K562 (cell line): ENCODE measurements around the gene PATJ. TPM values are rescaled to one million over a fixed set of nuclear protein-coding genes. Genes with fewer than 3 reads are reported as not detected.

Experiments used
- ATAC-seq: fragments of 200-7000 bp; cut with Tn5 transposase; 3 replicates; pipeline ENCODE4 v1.9.1; 2020; ENCODE audit warnings: moderate library complexity
- BruUV-seq: library from RNA; stranded (reverse); fragments of 400-500 nt; replicated peaks from 2 replicates; lab custom pipeline; 2021; lab: Mats Ljungman, UMichigan
- CTCF ChIA-PET: fragments of 300-600 bp; formaldehyde crosslinking; extraction: SDS; loops from one replicate; lab custom pipeline; 2021; ENCODE audit warnings: low intra/inter-chr PET ratio; lab: Yijun Ruan, JAX
- POLR2A ChIA-PET: fragments of 300-600, 350-650 bp; sonication (Branson Sonifier 250); formaldehyde crosslinking; extraction: SDS; loops from one replicate; lab custom pipeline; 2021; ENCODE audit warnings: antibody characterized with exemption, inconsistent platforms; lab: Yijun Ruan, JAX
- DNase-seq, 4 experiments: peaks; one replicate each; pipeline versions ENCODE4 v3.0.0 to v3.0.0-alpha.2; 2011 to 2018; ENCODE audit warnings: low spot score in 3 of 4, mixed read lengths in 3 of 4; ENCODE audit errors: extremely low read depth in 1 of 4
- FAIRE-seq: peaks from 2 replicates; lab custom pipeline; 2011; peaks lifted over from hg19 to GRCh38; lab: Jason Lieb, UNC
- H2AFZ ChIP-seq: 2 replicates; pipeline ENCODE4 v1.6.0; 2011; ENCODE audit warnings: low read depth, low read length, control low read depth, inconsistent platforms
- H3K27ac ChIP-seq: fragments of 200-600 bp; 3 replicates; pipeline ENCODE4 v1.8.0; 2011; ENCODE audit warnings: low read depth, mild to moderate bottlenecking, control low read depth, inconsistent platforms, low read length, moderate library complexity, mixed read lengths; ENCODE audit errors: extremely low read depth
- H3K27me3 ChIP-seq, 2 experiments: fragments of 300-600 bp in 1 of 2; 2 replicates in 1 of 2; 3 replicates in 1 of 2; pipeline versions ENCODE4 v1.6.0 to v1.8.0; 2011; ENCODE audit warnings: inconsistent platforms in 2 of 2, low read length in 2 of 2, mild to moderate bottlenecking in 1 of 2, mixed read lengths in 1 of 2, moderate library complexity in 1 of 2; ENCODE audit not compliant: control insufficient read depth in 2 of 2, insufficient read depth in 2 of 2
- H3K36me3 ChIP-seq: fragments of 300-600 bp; 3 replicates; pipeline ENCODE4 v1.8.0; 2011; ENCODE audit warnings: mild to moderate bottlenecking, low read length, inconsistent platforms; ENCODE audit not compliant: control insufficient read depth, insufficient read depth
- H3K4me1 ChIP-seq, 2 experiments: fragments of 200-600 bp in 1 of 2; replicated peaks in 1 of 2; 2 replicates in 1 of 2; 3 replicates in 1 of 2; pipeline versions ENCODE4 v1.5.1 to v1.8.0; 2011; ENCODE audit warnings: inconsistent platforms in 2 of 2, low read length in 2 of 2, mild to moderate bottlenecking in 1 of 2, mixed read lengths in 1 of 2, moderate library complexity in 1 of 2; ENCODE audit not compliant: control insufficient read depth in 2 of 2, insufficient read depth in 2 of 2
- H3K4me2 ChIP-seq: 2 replicates; pipeline ENCODE4 v1.6.1; 2011; ENCODE audit warnings: low read length, control low read depth, inconsistent platforms, mixed read lengths; ENCODE audit not compliant: insufficient read depth
- H3K4me3 ChIP-seq: fragments of 200-600 bp; sonication (generic), shearing (Covaris generic); 2 replicates; pipeline ENCODE4 v1.5.1; 2016; ENCODE audit warnings: control low read depth, inconsistent platforms
- H3K79me2 ChIP-seq: fragments of 200-600 bp; 3 replicates; pipeline ENCODE4 v1.8.0; 2011; ENCODE audit warnings: low read length, inconsistent platforms; ENCODE audit not compliant: control insufficient read depth, insufficient read depth
- H3K9ac ChIP-seq, 2 experiments: 2 replicates each; pipeline versions ENCODE4 v1.6.0 to v1.6.1; 2011; ENCODE audit warnings: low read depth in 2 of 2, low read length in 2 of 2, control low read depth in 1 of 2, inconsistent platforms in 1 of 2, mild to moderate bottlenecking in 1 of 2, mixed read lengths in 1 of 2; ENCODE audit not compliant: insufficient read depth in 1 of 2
- H3K9me1 ChIP-seq: one replicate; pipeline ENCODE4 v1.6.0; 2011; ENCODE audit warnings: inconsistent platforms, mild to moderate bottlenecking, low read length, moderate library complexity; ENCODE audit not compliant: control insufficient read depth, insufficient read depth
- H3K9me3 ChIP-seq: replicated peaks from 2 replicates; pipeline ENCODE4 v1.5.1; 2011; ENCODE audit warnings: low read depth, low read length, inconsistent platforms; ENCODE audit not compliant: control insufficient read depth, insufficient read depth
- H4K20me1 ChIP-seq: replicated peaks from 2 replicates; pipeline ENCODE4 v1.6.1; 2011; ENCODE audit warnings: low read length, inconsistent platforms, mixed read lengths; ENCODE audit not compliant: control insufficient read depth, insufficient read depth
- CC2D1A ChIP-seq: fragments of 450-650 bp; IDR thresholded peaks from 2 replicates; pipeline ENCODE4 v1.6.1; 2017; ENCODE audit warnings: mild to moderate bottlenecking
- GTF2E2 ChIP-seq: fragments of 200-800 bp; sonication (Bioruptor generic); IDR thresholded peaks from 2 replicates; pipeline ENCODE4 v1.6.1; 2016; ENCODE audit warnings: missing genetic modification characterization, missing compliant biosample characterization
- NCOA2 ChIP-seq, 2 experiments: fragments of 450-650 bp; IDR thresholded peaks; 2 replicates each; pipeline ENCODE4 v1.6.1; 2018; ENCODE audit warnings: mild to moderate bottlenecking in 2 of 2, moderate library complexity in 1 of 2; ENCODE audit not compliant: partially characterized antibody in 2 of 2
- POLR3A ChIP-seq: IDR thresholded peaks from 2 replicates; pipeline ENCODE4 v1.6.1; 2011; ENCODE audit warnings: borderline replicate concordance, mild to moderate bottlenecking, moderate library complexity; ENCODE audit not compliant: insufficient read length, insufficient read depth; ENCODE audit errors: extremely low read depth
- PYGO2 ChIP-seq: fragments of 450-650 bp; IDR thresholded peaks from 2 replicates; pipeline ENCODE4 v1.6.1; 2016; ENCODE audit warnings: mild to moderate bottlenecking, missing genetic modification characterization, moderate library complexity, missing compliant biosample characterization
- SREBF1 ChIP-seq: fragments of 150-350 bp; IDR thresholded peaks from 2 replicates; pipeline ENCODE4 v1.6.1; 2014; ENCODE audit warnings: antibody characterized with exemption, low read depth, low read length, borderline replicate concordance
- STAT6 ChIP-seq: sonication (generic); formaldehyde crosslinking; IDR thresholded peaks from 2 replicates; pipeline ENCODE4 v1.8.1; 2023; ENCODE audit warnings: mild to moderate bottlenecking, missing genetic modification reagents
- ZFP30 ChIP-seq: fragments of 250-450 bp; sonication (Bioruptor Pico); IDR thresholded peaks from 2 replicates; pipeline ENCODE4 v1.8.0; 2022; ENCODE audit warnings: moderate library complexity, mild to moderate bottlenecking, inconsistent platforms, borderline replicate concordance
- ZNF23 ChIP-seq: fragments of 250-450 bp; sonication (Bioruptor Pico); IDR thresholded peaks from 2 replicates; pipeline ENCODE4 v1.4.0; 2020; ENCODE audit warnings: mild to moderate bottlenecking
- ZNF232 ChIP-seq: sonication (generic); formaldehyde crosslinking; IDR thresholded peaks from 2 replicates; pipeline ENCODE4 v1.8.0; 2022; ENCODE audit warnings: mild to moderate bottlenecking, missing genetic modification reagents
- ZNF583 ChIP-seq: fragments of 250-450 bp; sonication (Bioruptor Pico); IDR thresholded peaks from 2 replicates; pipeline ENCODE4 v1.4.0; 2020
- WGBS: fragments of 100-300 bp; shearing (Covaris generic); methylation state at CpG from one replicate; pipeline ENCODE4 v1.1.6; 2016; ENCODE audit warnings: low coverage, mixed read lengths; ENCODE audit not compliant: insufficient coverage; ENCODE audit errors: missing lambda C conversion rate; 5-methylcytosine and 5-hydroxymethylcytosine counted together
- in situ Hi-C: fragments of 300-500 bp; cut with MboI; formaldehyde crosslinking; loops from 4 replicates; pipeline ENCODE4 v1.15.0; 2018; ENCODE audit warnings: inconsistent platforms, mixed read lengths
- intact Hi-C: fragments of 100-400 bp; cut with micrococcal nuclease; formaldehyde crosslinking; loops from 2 replicates; pipeline ENCODE4 v1.14.2; 2022
- polyA plus RNA-seq, 8 experiments: library from polyadenylated mRNA; depleted of rRNA in 4 of 8; stranded (reverse) in 5 of 8; unstranded in 3 of 8; fragments of >200 nt; fragmentation: Nextera tagmentation in 2 of 8; fragmentation: Illumina TruSeq in 1 of 8; extraction: Ambion mirVana in 2 of 8; extraction: Trizol in 1 of 8; gene quantifications; 2 replicates each; pipeline versions ENCODE4 v1.2.1 to v1.2.3, GENCODE V29; 2011 to 2014; ENCODE audit warnings: inconsistent platforms in 1 of 8, missing spikeins in 1 of 8
- total RNA-seq, 7 experiments: library from RNA; depleted of rRNA in 6 of 7; stranded (reverse); fragments of >200 nt in 6 of 7; fragmentation: Illumina TruSeq in 2 of 7; extraction: Trizol in 2 of 7; gene quantifications; 2 replicates each; pipeline versions ENCODE4 v1.2.1 to v1.2.3, GENCODE V29; 2011 to 2021; ENCODE audit warnings: low replicate concordance in 1 of 7
- TF ChIP-seq, protein P1 (sequence below): fragments of 250-450 bp; sonication (Bioruptor Pico); IDR thresholded peaks from 2 replicates; pipeline ENCODE4 v1.6.1; 2021; ENCODE audit warnings: mild to moderate bottlenecking

Gene PATJ
- total and polyA plus RNA-seq, 9 of the 15 experiments (the other 6 are each of a cell fraction or from before 2014, with no cell fraction given): 0.22 TPM; not detected in 8

- no peaks in the 10 kb centered on the region; the same call in 1 of the 2 replicates for H4K20me1 ChIP-seq
- BruUV-seq: no TSS peak
- H3K36me3 ChIP-seq: no peaks in the 10 kb centered on the region
- H3K9ac ChIP-seq: no peak overlapping the region
- ATAC-seq (no peak), DNase-seq (no peak), FAIRE-seq (no peak)
- TF ChIP-seq SREBF1 (no peak), ZNF23 (CRISPR knock-in tag) (no peak)
- H3K4me1 ChIP-seq: no peaks in the 10 kb centered on the region
- H3K79me2 ChIP-seq: no peaks in the 10 kb centered on the region
- H2AFZ ChIP-seq: no peak overlapping the region
- H3K9me3 ChIP-seq: no peaks in the 10 kb centered on the region
- no peaks in the 10 kb centered on the region for H3K9me1 ChIP-seq
- H3K27me3 ChIP-seq: no peaks in the 10 kb centered on the region; a peak in 1 of 5 replicates
- in situ Hi-C loops (no loop called here), intact Hi-C loops (no loop called here)
- H3K27ac ChIP-seq: no peak overlapping the region
- CTCF ChIA-PET: no interaction called here
- H3K4me3 ChIP-seq: no peak overlapping the region
- POLR2A ChIA-PET: no interaction called here
- 0% methylated on average over 2 of the region's 2 CpGs for WGBS
- no peak overlapping the region for H3K4me2 ChIP-seq
Measured at GRCh38 chr1:62100442-62100841, 358.2 kb downstream of the PATJ start.

- POLR2A ChIA-PET: interaction anchor here (0.9 kb wide), 1 partner anchor 11 kb away, joined by 4 read pairs; no protein-coding TSS in a partner anchor
- H3K9ac ChIP-seq: no peak overlapping the region
- H3K9me3 ChIP-seq: no peaks in the 10 kb centered on the region
- intact Hi-C loops (no loop called here), in situ Hi-C loops (no loop called here)
- H3K27me3 ChIP-seq: peaks cover 0 to 6% of the 10 kb centered on the region in 2 experiments; a peak in 1 of 5 replicates
- BruUV-seq: no TSS peak
- FAIRE-seq: no peak
- H3K4me3 ChIP-seq: no peak overlapping the region
- no peaks in the 10 kb centered on the region for H3K79me2 ChIP-seq
- no peak overlapping the region for H3K27ac ChIP-seq
- no peak for ATAC-seq
- H4K20me1 ChIP-seq: no peaks in the 10 kb centered on the region; the same call in 1 of the 2 replicates
- WGBS: 0% methylated on average over 3 of the region's 3 CpGs
- no peak for DNase-seq
- no peaks in the 10 kb centered on the region for H3K4me1 ChIP-seq
- CTCF ChIA-PET: no interaction called here
- TF ChIP-seq ZNF232 (no peak), PYGO2 (tag) (no peak), STAT6 (CRISPR knock-in tag) (no peak), POLR3A (no peak), CC2D1A (no peak), ZFP30 (CRISPR knock-in tag) (no peak), ZNF583 (no peak), NCOA2 (IDR thresholded peaks at IDR 0.05; ENCODE audit: partially characterized antibody in 2 of 2) (no peak), GTF2E2 (tag) (no peak)
- TF ChIP-seq, protein P1, sequence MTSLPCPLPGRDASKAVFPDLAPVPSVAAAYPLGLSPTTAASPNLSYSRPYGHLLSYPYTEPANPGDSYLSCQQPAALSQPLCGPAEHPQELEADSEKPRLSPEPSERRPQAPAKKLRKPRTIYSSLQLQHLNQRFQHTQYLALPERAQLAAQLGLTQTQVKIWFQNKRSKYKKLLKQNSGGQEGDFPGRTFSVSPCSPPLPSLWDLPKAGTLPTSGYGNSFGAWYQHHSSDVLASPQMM (CRISPR knock-in tag): no peak
- H2AFZ ChIP-seq: no peak overlapping the region
- no peak overlapping the region for H3K4me2 ChIP-seq
- H3K9me1 ChIP-seq: no peaks in the 10 kb centered on the region
- H3K36me3 ChIP-seq: no peaks in the 10 kb centered on the region
Measured at GRCh38 chr1:62103846-62104245, 361.6 kb downstream of the PATJ start.
